Duodenal mucosa (tissue), 2 donors: Measurements from ENCODE around the gene STYK1.
A peak's percentile ranks its signal among the peaks of the same experiment; 100 is the strongest.

ENCODE experiments used
- H3K27ac ChIP-seq: one replicate; pipeline ENCODE4 v1.7.0; 2013; ENCODE audit warnings: low read depth, low read length
- H3K27me3 ChIP-seq, 2 donors: one replicate each; pipeline ENCODE4 v1.7.0; 2013; ENCODE audit warnings: low read length in 2 of 2, control low read depth in 1 of 2; ENCODE audit not compliant: insufficient read depth in 2 of 2, control insufficient read depth in 1 of 2
- H3K36me3 ChIP-seq, 2 donors: one replicate each; pipeline ENCODE4 v1.7.0; 2013; ENCODE audit warnings: low read length in 2 of 2, control low read depth in 1 of 2; ENCODE audit not compliant: insufficient read depth in 2 of 2, control insufficient read depth in 1 of 2
- H3K4me1 ChIP-seq, 2 donors: one replicate each; pipeline ENCODE4 v1.7.0; 2013; ENCODE audit warnings: low read length in 2 of 2, control low read depth in 1 of 2; ENCODE audit not compliant: insufficient read depth in 2 of 2, control insufficient read depth in 1 of 2
- H3K4me3 ChIP-seq, 2 donors: one replicate each; pipeline ENCODE4 v1.7.0; 2013; ENCODE audit warnings: low read length in 2 of 2, low read depth in 1 of 2
- H3K9ac ChIP-seq, 2 donors: one replicate each; pipeline ENCODE4 v1.7.0; 2013; ENCODE audit warnings: low read length in 2 of 2, low read depth in 1 of 2
- H3K9me3 ChIP-seq, 2 donors: one replicate each; pipeline ENCODE4 v1.7.0; 2013; ENCODE audit warnings: low read length in 2 of 2, control low read depth in 1 of 2; ENCODE audit not compliant: control insufficient read depth in 1 of 2

The STYK1 gene

DNA sequence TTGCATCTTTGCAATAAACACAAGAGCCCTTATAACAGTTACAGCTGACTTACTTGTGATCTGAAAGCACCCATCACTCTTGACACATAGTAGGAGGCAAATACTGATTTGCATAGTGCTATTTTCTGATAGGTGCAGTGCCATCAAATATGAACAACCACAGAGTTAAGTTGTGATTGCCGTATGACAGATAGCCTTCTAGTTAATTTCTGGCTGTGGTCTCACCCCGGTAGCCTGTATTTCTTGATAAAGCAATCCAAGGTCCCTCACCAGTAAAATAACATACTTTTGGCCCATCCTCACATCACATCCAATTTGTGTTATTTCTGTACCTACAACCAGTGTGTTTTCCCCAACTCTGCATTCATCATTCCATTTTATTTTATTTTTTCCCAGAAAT lies 23.3 kb upstream of the STYK1 start:
- Histone ChIP-seq H3K27me3 (no peaks in the 10 kb centered on the region), H3K36me3 (peaks cover 20 to 25% of the 10 kb centered on the region in 2 donors)

DNA sequence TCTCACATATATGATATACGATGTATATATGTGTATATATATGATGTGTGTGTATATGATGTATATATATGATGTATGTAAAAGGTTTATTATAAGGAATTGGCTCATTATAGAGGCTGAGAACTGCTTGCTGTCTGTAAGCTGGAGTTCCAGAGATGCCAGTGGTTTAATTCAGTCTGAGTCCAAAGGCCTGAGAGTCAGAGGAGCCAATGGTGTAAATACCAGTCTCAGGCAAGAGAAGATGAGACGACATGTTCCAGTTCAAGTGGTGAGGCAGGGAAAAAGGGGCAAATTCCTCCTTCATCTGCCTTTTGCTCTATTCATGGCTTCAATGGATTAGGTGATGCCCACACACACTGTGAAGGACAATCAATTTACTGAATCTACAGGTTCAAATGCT lies 17.1 kb upstream of the STYK1 start:
- Histone ChIP-seq H3K36me3 (no peaks in the 10 kb centered on the region), H3K4me1 (no peaks in the 10 kb centered on the region), H3K27me3 (no peaks in the 10 kb centered on the region), H3K9ac (no peak overlapping the region), H3K4me3 (no peak overlapping the region), H3K27ac (no peak overlapping the region), H3K9me3 (no peaks in the 10 kb centered on the region)

More for the DNA sequence above, 23.3 kb upstream of the STYK1 start:
- H3K27ac ChIP-seq: no peak overlapping the region
- no peaks in the 10 kb centered on the region for H3K9me3 ChIP-seq
- H3K4me1 ChIP-seq: no peaks in the 10 kb centered on the region
- no peak overlapping the region for H3K9ac ChIP-seq
- no peak overlapping the region for H3K4me3 ChIP-seq

GRCh38 chr12:10689146-10689545 lies 15.3 kb upstream of the STYK1 start:
- H3K27me3 ChIP-seq: no peaks in the 10 kb centered on the region
- H3K4me3 ChIP-seq: no peak overlapping the region
- H3K9ac ChIP-seq: no peak overlapping the region
- H3K27ac ChIP-seq: no peak overlapping the region
- no peaks in the 10 kb centered on the region for H3K4me1 ChIP-seq
- H3K36me3 ChIP-seq: no peaks in the 10 kb centered on the region
- H3K9me3 ChIP-seq: no peaks in the 10 kb centered on the region

DNA sequence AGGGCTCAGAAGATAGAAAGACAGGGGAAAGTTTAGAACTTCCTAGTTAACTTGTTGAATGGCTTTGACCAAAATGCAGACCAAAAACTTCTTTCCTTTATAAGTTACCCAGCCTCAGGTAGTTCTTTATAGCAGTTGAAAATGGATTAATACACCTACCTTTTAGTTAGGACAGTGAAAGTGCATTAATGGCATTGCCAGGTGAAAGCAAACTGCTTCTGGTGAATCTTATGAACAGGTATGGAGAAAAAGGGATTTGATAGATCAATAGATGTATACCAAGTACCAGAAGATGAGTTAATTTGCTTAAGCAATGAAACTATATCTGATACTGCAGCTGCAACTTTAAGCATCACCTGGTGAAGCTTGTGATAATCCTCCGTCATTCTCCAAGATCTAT lies 14.2 kb upstream of the STYK1 start:
- H3K27me3 ChIP-seq: no peaks in the 10 kb centered on the region
- H3K9ac ChIP-seq: no peak overlapping the region
- no peaks in the 10 kb centered on the region for H3K36me3 ChIP-seq
- no peaks in the 10 kb centered on the region for H3K9me3 ChIP-seq
- no peak overlapping the region for H3K4me3 ChIP-seq
- no peak overlapping the region for H3K27ac ChIP-seq
- H3K4me1 ChIP-seq: no peaks in the 10 kb centered on the region

DNA sequence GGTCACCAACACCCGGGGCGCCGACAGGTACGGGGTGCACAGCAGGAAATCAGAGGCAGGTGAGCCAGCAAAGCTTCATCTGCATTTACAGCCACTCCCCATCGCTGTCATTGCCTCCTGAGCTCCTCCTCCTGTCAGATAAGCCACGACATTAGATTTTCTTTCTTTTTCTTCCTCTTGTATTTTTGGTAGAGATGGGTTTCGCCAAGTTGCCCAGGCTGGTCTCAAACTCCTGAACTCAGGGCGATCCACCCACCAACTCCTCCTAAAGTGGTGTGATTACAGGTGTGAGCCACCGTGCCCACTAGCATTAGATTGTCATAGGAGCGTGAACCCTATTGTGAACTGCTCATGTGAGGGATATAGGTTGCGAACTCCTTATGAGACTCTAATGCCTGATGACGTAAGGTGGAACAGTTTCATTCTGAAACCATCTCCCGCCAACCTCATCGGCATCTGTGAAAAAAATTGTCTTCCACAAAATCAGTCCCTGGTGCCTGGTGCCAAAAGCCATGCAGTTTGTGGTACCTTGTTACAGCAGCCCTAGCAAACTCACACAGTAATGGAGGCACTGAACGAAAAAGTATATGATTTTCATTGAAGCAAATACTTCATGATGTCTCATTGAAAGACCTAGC lies 1.5 kb downstream of the STYK1 start:
- H3K9me3 ChIP-seq: no peaks in the 10 kb centered on the region
- H3K27ac ChIP-seq: no peak overlapping the region
- peaks cover 4 to 23% of the 10 kb centered on the region in 2 donors for H3K4me1 ChIP-seq
- peaks cover 0 to 6% of the 10 kb centered on the region in 2 donors for H3K27me3 ChIP-seq
- H3K9ac ChIP-seq: peak overlapping the region in 1 of 2 donors; percentile 2
- H3K4me3 ChIP-seq: peak overlapping the region; percentile 19 to 65
- H3K36me3 ChIP-seq: no peaks in the 10 kb centered on the region

DNA sequence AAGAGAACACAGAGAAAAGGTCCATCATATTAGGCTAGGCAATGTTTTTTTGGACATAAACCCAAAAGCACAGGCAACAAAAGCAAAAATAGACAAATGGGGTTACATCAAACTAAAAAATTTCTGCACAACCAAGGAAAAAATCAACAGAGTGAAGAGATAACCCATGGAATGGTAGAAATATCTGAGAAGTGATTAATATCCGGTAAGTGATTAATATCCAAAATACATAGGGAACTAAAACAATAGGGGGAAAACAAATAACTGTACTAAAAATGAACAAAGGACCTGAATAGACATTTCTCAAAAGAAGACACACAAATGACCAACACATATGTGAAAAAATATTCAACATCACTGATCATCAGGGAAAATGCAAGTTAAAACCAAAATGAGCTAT lies 4.3 kb downstream of the STYK1 start:
- H3K9ac ChIP-seq: no peak overlapping the region
- peaks cover 0 to 6% of the 10 kb centered on the region in 2 donors for H3K27me3 ChIP-seq
- H3K36me3 ChIP-seq: no peaks in the 10 kb centered on the region
- no peak overlapping the region for H3K27ac ChIP-seq
- no peaks in the 10 kb centered on the region for H3K9me3 ChIP-seq
- peaks cover 4 to 21% of the 10 kb centered on the region in 2 donors for H3K4me1 ChIP-seq
- H3K4me3 ChIP-seq: no peak overlapping the region

- H3K27me3 ChIP-seq: peaks cover 0 to 3% of the 10 kb centered on the region in 2 donors
- H3K9me3 ChIP-seq: no peaks in the 10 kb centered on the region
- no peak overlapping the region for H3K9ac ChIP-seq
- peak overlapping the region in 1 of 2 donors; percentile 36 for H3K4me3 ChIP-seq
- peaks cover 6 to 13% of the 10 kb centered on the region in 2 donors for H3K4me1 ChIP-seq
- H3K36me3 ChIP-seq: no peaks in the 10 kb centered on the region
- peak overlapping the region; percentile 49 for H3K27ac ChIP-seq
Measured at GRCh38 chr12:10668526-10668925, 5.3 kb downstream of the STYK1 start.

DNA sequence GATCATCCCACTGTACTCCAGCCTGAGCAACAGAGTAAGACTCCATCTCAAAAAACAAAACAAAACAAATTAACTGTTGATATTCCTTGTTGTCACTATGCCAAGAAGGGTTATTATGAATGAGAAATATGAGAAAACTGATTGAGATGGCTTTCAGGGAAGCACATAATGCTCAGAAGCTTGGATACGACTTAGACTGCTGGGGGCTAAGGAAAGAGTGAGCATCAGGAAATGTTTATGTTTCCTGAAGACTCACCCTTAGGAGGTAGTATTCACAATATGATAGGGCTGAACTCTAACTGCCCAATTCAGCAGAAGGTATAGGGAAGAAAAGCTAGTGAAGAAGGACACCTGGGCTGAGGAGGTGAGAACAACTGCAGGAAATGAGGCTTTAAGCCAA lies 6.3 kb downstream of the STYK1 start:
- H3K4me1 ChIP-seq: peaks cover 3 to 7% of the 10 kb centered on the region in 2 donors
- H3K27ac ChIP-seq: no peak overlapping the region
- H3K4me3 ChIP-seq: no peak overlapping the region
- no peak overlapping the region for H3K9ac ChIP-seq
- no peaks in the 10 kb centered on the region for H3K27me3 ChIP-seq
- H3K36me3 ChIP-seq: no peaks in the 10 kb centered on the region
- H3K9me3 ChIP-seq: no peaks in the 10 kb centered on the region

DNA sequence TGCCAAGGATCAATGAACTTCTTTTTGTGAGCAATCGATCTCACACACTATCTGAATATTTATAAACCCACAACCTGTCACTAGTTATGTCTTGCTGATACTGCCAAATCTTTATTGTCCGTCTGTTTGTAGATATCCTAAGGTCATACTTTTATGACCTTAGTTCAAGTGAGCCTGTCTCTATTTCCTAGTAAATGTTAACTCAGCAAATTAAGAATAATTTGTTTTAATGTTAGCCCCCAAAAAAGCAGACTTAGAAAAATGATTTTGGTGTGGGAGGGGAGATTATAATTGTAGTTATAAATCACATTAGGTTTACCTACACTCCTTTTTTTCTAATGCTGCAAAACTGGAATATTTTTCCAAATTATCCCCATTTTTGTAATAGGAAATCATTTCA lies 9.4 kb downstream of the STYK1 start:
- H3K4me1 ChIP-seq: peaks cover 0 to 3% of the 10 kb centered on the region in 2 donors
- no peak overlapping the region for H3K4me3 ChIP-seq
- no peak overlapping the region for H3K9ac ChIP-seq
- H3K9me3 ChIP-seq: no peaks in the 10 kb centered on the region
- H3K36me3 ChIP-seq: no peaks in the 10 kb centered on the region
- no peak overlapping the region for H3K27ac ChIP-seq
- no peaks in the 10 kb centered on the region for H3K27me3 ChIP-seq

GRCh38 chr12:10663869-10664268 lies 10.0 kb downstream of the STYK1 start:
- H3K9me3 ChIP-seq: no peaks in the 10 kb centered on the region
- H3K27ac ChIP-seq: no peak overlapping the region
- H3K36me3 ChIP-seq: no peaks in the 10 kb centered on the region
- no peaks in the 10 kb centered on the region for H3K27me3 ChIP-seq
- no peak overlapping the region for H3K4me3 ChIP-seq
- H3K4me1 ChIP-seq: peaks cover 0 to 3% of the 10 kb centered on the region in 2 donors
- H3K9ac ChIP-seq: no peak overlapping the region
